Measurements from ENCODE around the gene PKD2. TPM values are rescaled to one million over a fixed set of nuclear protein-coding genes. Genes with fewer than 3 reads are reported as not detected.
"Not testable (repeated sequence)": the region's sequence is repeated elsewhere in the genome, so short reads cannot be mapped to it uniquely, and the experiment has no call there.

The PKD2 gene
- total RNA-seq, 2 experiments from 2014 or later: 9.5 to 10.9 TPM

GRCh38 chr4:88107406-88108107 is 100.1 kb downstream of the PKD2 start:
- H3K4me3 Mint-ChIP-seq: no peak overlapping the region
- H3K4me1 Mint-ChIP-seq: no peaks in the 10 kb centered on the region
- no peak overlapping the region for H3K27ac Mint-ChIP-seq
- H3K9me3 Mint-ChIP-seq: no peaks in the 10 kb centered on the region
- DNase-seq: no peak
- no peak for ATAC-seq (ENCODE audit: low read depth)
- H3K36me3 Mint-ChIP-seq: no peaks in the 10 kb centered on the region
- POLR2A ChIA-PET: no interaction called here
- peaks cover 3% of the 10 kb centered on the region for H3K27me3 Mint-ChIP-seq

- POLR2A ChIA-PET; ATAC-seq (ENCODE audit: low read depth); H3K27ac Mint-ChIP-seq; DNase-seq; H3K27me3 Mint-ChIP-seq; H3K4me3 Mint-ChIP-seq; H3K36me3 Mint-ChIP-seq; H3K4me1 Mint-ChIP-seq; H3K9me3 Mint-ChIP-seq: not testable (repeated sequence)
Observed at GRCh38 chr4:88108108-88108465, 100.7 kb downstream of the PKD2 start.

- no peak for ATAC-seq (ENCODE audit: low read depth)
- no peaks in the 10 kb centered on the region for H3K36me3 Mint-ChIP-seq
- no peak overlapping the region for H3K4me3 Mint-ChIP-seq
- peaks cover 3% of the 10 kb centered on the region for H3K27me3 Mint-ChIP-seq
- no peak for DNase-seq
- no peak overlapping the region for H3K27ac Mint-ChIP-seq
- no peaks in the 10 kb centered on the region for H3K4me1 Mint-ChIP-seq
- POLR2A ChIA-PET: no interaction called here
- no peaks in the 10 kb centered on the region for H3K9me3 Mint-ChIP-seq
Observed at GRCh38 chr4:88108747-88109122, 101.3 kb downstream of the PKD2 start.

DNA sequence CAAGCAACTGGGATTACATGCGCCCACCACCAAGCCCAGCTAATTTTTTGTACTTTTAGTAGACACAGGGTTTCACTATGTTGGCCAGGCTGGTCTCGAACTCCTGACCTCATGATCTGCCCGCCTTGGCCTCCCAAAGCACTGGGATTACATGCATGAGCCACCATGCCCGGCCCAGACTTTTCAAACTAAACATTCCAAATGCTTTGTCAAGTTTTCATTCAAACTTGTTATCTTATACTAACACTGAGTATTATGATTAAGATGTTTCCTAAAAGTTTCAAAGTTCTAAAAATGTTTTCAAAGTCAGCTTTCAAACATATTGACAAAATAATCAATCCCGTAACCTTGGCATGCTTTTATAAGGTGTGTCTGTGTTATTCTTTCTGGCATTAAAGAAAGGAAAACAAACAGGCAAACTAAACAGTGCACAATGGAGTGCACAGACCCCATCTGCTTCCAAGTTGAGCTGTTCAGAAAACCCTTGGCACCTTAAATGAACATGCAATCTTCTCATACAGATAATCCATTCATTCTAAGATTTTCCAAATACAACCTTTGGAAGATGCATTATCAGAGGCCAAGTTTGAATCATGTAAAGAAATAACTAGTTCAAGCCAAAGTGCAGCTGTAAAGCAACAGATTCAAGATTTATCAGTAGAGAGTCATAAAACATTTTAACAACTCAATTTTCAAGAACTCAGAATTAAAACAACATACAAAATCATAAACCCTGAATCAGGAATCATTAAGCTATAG is 101.9 kb downstream of the PKD2 start:
- Mint-ChIP-seq H3K4me1 (no peaks in the 10 kb centered on the region), H3K27me3 (peaks cover 3% of the 10 kb centered on the region), H3K9me3 (no peaks in the 10 kb centered on the region), H3K27ac (no peak overlapping the region), H3K36me3 (no peaks in the 10 kb centered on the region), H3K4me3 (no peak overlapping the region)
- DNase-seq (no peak), ATAC-seq (ENCODE audit: low read depth) (no peak)
- POLR2A ChIA-PET: no interaction called here

DNA sequence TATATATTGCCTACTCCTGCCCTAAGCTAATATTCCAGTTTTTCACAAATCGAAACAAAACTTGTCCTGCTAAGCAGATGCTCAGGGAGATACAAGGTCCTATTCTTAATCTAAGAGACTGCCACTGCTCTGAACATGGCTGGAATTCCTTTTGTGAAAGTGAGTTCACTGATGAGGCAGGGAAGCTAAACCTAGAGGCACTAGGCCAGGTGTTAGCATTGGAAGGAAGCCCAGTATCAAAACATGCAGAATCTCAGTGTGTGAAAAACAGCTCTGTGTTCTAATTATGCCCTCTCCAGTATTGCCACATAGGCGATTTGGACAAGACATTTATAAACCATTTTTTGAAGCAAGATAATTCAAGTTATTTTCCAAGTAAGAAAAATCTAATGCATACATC is 103.4 kb downstream of the PKD2 start:
- Mint-ChIP-seq H3K36me3 (no peaks in the 10 kb centered on the region), H3K27me3 (peaks cover 3% of the 10 kb centered on the region), H3K4me1 (no peaks in the 10 kb centered on the region), H3K9me3 (no peaks in the 10 kb centered on the region), H3K27ac (no peak overlapping the region), H3K4me3 (no peak overlapping the region)
- POLR2A ChIA-PET: no interaction called here
- ATAC-seq (ENCODE audit: low read depth): no peak
- DNase-seq: no peak

GRCh38 chr4:88112856-88113255 is 105.4 kb downstream of the PKD2 start:
- H3K9me3 Mint-ChIP-seq: no peaks in the 10 kb centered on the region
- peaks cover 3% of the 10 kb centered on the region for H3K27me3 Mint-ChIP-seq
- no peak overlapping the region for H3K27ac Mint-ChIP-seq
- no peak for DNase-seq
- no peaks in the 10 kb centered on the region for H3K36me3 Mint-ChIP-seq
- no peak overlapping the region for H3K4me3 Mint-ChIP-seq
- H3K4me1 Mint-ChIP-seq: no peaks in the 10 kb centered on the region
- POLR2A ChIA-PET: no interaction called here
- no peak for ATAC-seq (ENCODE audit: low read depth)

DNA sequence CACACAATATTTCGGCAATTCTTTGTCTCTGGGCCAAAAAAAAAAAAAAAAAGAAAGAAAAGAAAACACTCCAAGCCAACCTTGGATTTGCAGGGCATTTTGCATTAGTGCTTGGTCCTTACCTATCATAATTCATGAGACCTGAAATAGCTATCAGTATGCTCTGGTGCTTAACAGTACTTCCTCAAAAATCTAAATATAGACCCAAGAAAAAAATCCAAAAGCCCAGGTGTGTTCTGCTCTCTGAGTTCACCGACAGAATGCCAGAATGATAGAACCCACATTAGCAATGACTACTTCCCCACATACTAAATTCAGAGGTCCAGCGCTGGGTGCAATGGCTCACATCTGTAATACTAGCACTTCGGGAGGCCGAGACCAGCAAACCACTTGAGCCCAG is 108.2 kb downstream of the PKD2 start:
- ATAC-seq (ENCODE audit: low read depth): no peak
- no peaks in the 10 kb centered on the region for H3K4me1 Mint-ChIP-seq
- H3K9me3 Mint-ChIP-seq: peaks cover 9% of the 10 kb centered on the region
- POLR2A ChIA-PET: no interaction called here
- H3K27me3 Mint-ChIP-seq: peaks cover 3% of the 10 kb centered on the region
- DNase-seq: no peak
- H3K27ac Mint-ChIP-seq: no peak overlapping the region
- H3K36me3 Mint-ChIP-seq: peaks cover 7% of the 10 kb centered on the region
- no peak overlapping the region for H3K4me3 Mint-ChIP-seq

DNA sequence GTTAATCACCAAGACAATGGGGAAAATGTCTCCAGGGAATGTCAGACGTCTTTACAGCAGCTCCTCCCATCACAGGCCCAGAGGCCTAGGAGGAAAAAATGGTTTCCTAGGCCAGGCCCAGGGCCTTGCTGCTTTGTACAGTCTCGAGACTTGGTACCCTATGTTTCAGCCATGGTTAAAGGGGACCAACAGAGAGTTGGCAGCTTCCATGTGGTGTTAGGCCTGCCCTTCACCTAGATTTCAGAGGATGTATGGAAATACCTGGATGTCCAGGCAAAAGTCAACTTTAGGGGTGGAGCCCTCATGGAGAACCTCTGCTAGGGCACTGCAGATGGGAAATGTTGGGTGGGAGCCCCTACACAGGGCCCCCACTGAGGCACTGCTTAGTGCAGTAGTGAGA is 112.5 kb downstream of the PKD2 start:
- no peak overlapping the region for H3K4me3 Mint-ChIP-seq
- no peak for ATAC-seq (ENCODE audit: low read depth)
- peaks cover 3% of the 10 kb centered on the region for H3K27me3 Mint-ChIP-seq
- POLR2A ChIA-PET: no interaction called here
- DNase-seq: no peak
- no peaks in the 10 kb centered on the region for H3K4me1 Mint-ChIP-seq
- H3K9me3 Mint-ChIP-seq: peaks cover 18% of the 10 kb centered on the region
- H3K27ac Mint-ChIP-seq: no peak overlapping the region
- peaks cover 8% of the 10 kb centered on the region for H3K36me3 Mint-ChIP-seq

DNA sequence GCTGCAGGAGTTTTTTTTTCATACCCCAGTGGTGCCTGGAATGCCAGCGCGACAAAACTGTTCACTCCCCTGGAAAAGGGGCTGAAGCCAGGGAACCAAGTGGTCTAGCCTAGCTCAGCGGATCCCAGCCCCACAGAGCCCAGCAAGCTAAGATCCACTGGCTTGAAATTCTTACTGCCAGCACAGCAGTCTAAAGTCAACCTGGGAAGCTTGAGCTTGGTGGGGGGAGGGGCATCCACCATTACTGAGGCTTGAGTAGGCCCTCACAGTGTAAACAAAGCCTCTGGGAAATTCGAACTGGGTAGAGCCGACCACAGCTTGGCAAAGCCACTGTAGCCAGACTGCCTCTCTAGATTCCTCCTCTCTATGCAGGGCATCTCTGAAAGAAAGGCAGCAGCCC is 114.8 kb downstream of the PKD2 start:
- H3K36me3 Mint-ChIP-seq; ATAC-seq (ENCODE audit: low read depth); H3K4me3 Mint-ChIP-seq; DNase-seq; H3K27me3 Mint-ChIP-seq; POLR2A ChIA-PET; H3K4me1 Mint-ChIP-seq; H3K27ac Mint-ChIP-seq: not testable (repeated sequence)
- H3K9me3 Mint-ChIP-seq: peaks cover 20% of the 10 kb centered on the region

Other genes starting within 250 kb of the PKD2 start
- gene IBSP, start 208.1 kb upstream of the PKD2 start, total RNA-seq: not detected
- not detected for gene MEPE, start 174.7 kb upstream of the PKD2 start, total RNA-seq
- gene SPP1, start 31.9 kb upstream of the PKD2 start, total RNA-seq: 10 to 100 TPM; 19.4 to 24.0 TPM
- under 1 TPM; 0.54 to 0.67 TPM for gene ABCG2, start 151.0 kb downstream of the PKD2 start, total RNA-seq